T-helper 2 cell treated with Interferon-gamma antibody and Interleukin-4, amounts not matched to agents 5 μg/mL and 100 μg/mL, for 36 hours (primary cell): ENCODE measurements around the gene C10orf90.

Experiments used
- DNase-seq: peaks from one replicate; pipeline ENCODE4 v3.0.0; 2021; ENCODE audit warnings: low spot score
- H3K27ac Mint-ChIP-seq: one replicate; pipeline ENCODE4 v1.8.0; 2021; ENCODE audit warnings: mild to moderate bottlenecking, mixed read lengths
- H3K27me3 Mint-ChIP-seq: one replicate; pipeline ENCODE4 v1.8.0; 2021; ENCODE audit warnings: low read depth, mixed read lengths
- H3K36me3 Mint-ChIP-seq: one replicate; pipeline ENCODE4 v1.8.0; 2021; ENCODE audit warnings: low read depth, mixed read lengths
- H3K4me1 Mint-ChIP-seq: one replicate; pipeline ENCODE4 v1.8.0; 2021; ENCODE audit warnings: low read depth, mixed read lengths
- H3K4me3 Mint-ChIP-seq: one replicate; pipeline ENCODE4 v1.8.0; 2022; ENCODE audit warnings: mild to moderate bottlenecking, moderate library complexity, mixed read lengths
- H3K9me3 Mint-ChIP-seq: one replicate; pipeline ENCODE4 v1.8.0; 2021; ENCODE audit warnings: mixed read lengths

Gene C10orf90

GRCh38 chr10:126597211-126597610, 73.3 kb downstream of the C10orf90 start:
- H3K9me3 Mint-ChIP-seq: no peaks in the 10 kb centered on the region
- DNase-seq: no peak
- H3K4me3 Mint-ChIP-seq: no peak overlapping the region
- H3K36me3 Mint-ChIP-seq: no peaks in the 10 kb centered on the region
- H3K27ac Mint-ChIP-seq: no peak overlapping the region
- no peaks in the 10 kb centered on the region for H3K4me1 Mint-ChIP-seq
- no peaks in the 10 kb centered on the region for H3K27me3 Mint-ChIP-seq

- DNase-seq: no peak
- Mint-ChIP-seq H3K9me3 (no peaks in the 10 kb centered on the region), H3K36me3 (no peaks in the 10 kb centered on the region), H3K4me3 (no peak overlapping the region), H3K27me3 (no peaks in the 10 kb centered on the region), H3K27ac (no peak overlapping the region), H3K4me1 (no peaks in the 10 kb centered on the region)
Observed at GRCh38 chr10:126596472-126597016, 73.9 kb downstream of the C10orf90 start.

GRCh38 chr10:126595160-126595559, 75.3 kb downstream of the C10orf90 start:
- Mint-ChIP-seq H3K27ac (no peak overlapping the region), H3K9me3 (no peaks in the 10 kb centered on the region), H3K36me3 (no peaks in the 10 kb centered on the region), H3K4me3 (no peak overlapping the region), H3K4me1 (no peaks in the 10 kb centered on the region), H3K27me3 (no peaks in the 10 kb centered on the region)
- DNase-seq: no peak

GRCh38 chr10:126593968-126594701, 76.4 kb downstream of the C10orf90 start:
- Mint-ChIP-seq H3K4me3 (no peak overlapping the region), H3K27ac (no peak overlapping the region), H3K27me3 (no peaks in the 10 kb centered on the region), H3K4me1 (no peaks in the 10 kb centered on the region), H3K9me3 (no peaks in the 10 kb centered on the region), H3K36me3 (no peaks in the 10 kb centered on the region)
- no peak for DNase-seq

- H3K27me3 Mint-ChIP-seq: no peaks in the 10 kb centered on the region
- no peak overlapping the region for H3K27ac Mint-ChIP-seq
- DNase-seq: no peak
- no peaks in the 10 kb centered on the region for H3K4me1 Mint-ChIP-seq
- no peaks in the 10 kb centered on the region for H3K9me3 Mint-ChIP-seq
- H3K36me3 Mint-ChIP-seq: no peaks in the 10 kb centered on the region
- no peak overlapping the region for H3K4me3 Mint-ChIP-seq
Observed at GRCh38 chr10:126592901-126593300, 77.6 kb downstream of the C10orf90 start.

GRCh38 chr10:126588024-126588423, 82.5 kb downstream of the C10orf90 start:
- H3K36me3 Mint-ChIP-seq: no peaks in the 10 kb centered on the region

GRCh38 chr10:126586878-126587277, 83.6 kb downstream of the C10orf90 start:
- no peak overlapping the region for H3K4me3 Mint-ChIP-seq
- DNase-seq: no peak
- no peaks in the 10 kb centered on the region for H3K36me3 Mint-ChIP-seq

More at GRCh38 chr10:126588024-126588423, 82.5 kb downstream of the C10orf90 start:
- no peaks in the 10 kb centered on the region for H3K4me1 Mint-ChIP-seq
- DNase-seq: no peak
- H3K4me3 Mint-ChIP-seq: no peak overlapping the region
- H3K9me3 Mint-ChIP-seq: peaks cover 6% of the 10 kb centered on the region
- H3K27ac Mint-ChIP-seq: no peak overlapping the region
- H3K27me3 Mint-ChIP-seq: no peaks in the 10 kb centered on the region

GRCh38 chr10:126586128-126586527, 84.4 kb downstream of the C10orf90 start:
- no peaks in the 10 kb centered on the region for H3K27me3 Mint-ChIP-seq
- DNase-seq: no peak
- H3K4me1 Mint-ChIP-seq: no peaks in the 10 kb centered on the region
- no peak overlapping the region for H3K4me3 Mint-ChIP-seq
- no peaks in the 10 kb centered on the region for H3K36me3 Mint-ChIP-seq
- peaks cover 6% of the 10 kb centered on the region for H3K9me3 Mint-ChIP-seq
- no peak overlapping the region for H3K27ac Mint-ChIP-seq

More at GRCh38 chr10:126586878-126587277, 83.6 kb downstream of the C10orf90 start:
- Mint-ChIP-seq H3K27ac (no peak overlapping the region), H3K9me3 (peaks cover 6% of the 10 kb centered on the region), H3K4me1 (no peaks in the 10 kb centered on the region), H3K27me3 (no peaks in the 10 kb centered on the region)

GRCh38 chr10:126585249-126586017, 85.1 kb downstream of the C10orf90 start:
- Mint-ChIP-seq H3K27me3 (no peaks in the 10 kb centered on the region), H3K36me3 (no peaks in the 10 kb centered on the region), H3K4me3 (no peak overlapping the region), H3K9me3 (peaks cover 6% of the 10 kb centered on the region), H3K4me1 (no peaks in the 10 kb centered on the region), H3K27ac (no peak overlapping the region)
- no peak for DNase-seq

GRCh38 chr10:126584836-126585235, 85.7 kb downstream of the C10orf90 start:
- Mint-ChIP-seq H3K9me3 (peaks cover 6% of the 10 kb centered on the region), H3K4me1 (no peaks in the 10 kb centered on the region), H3K4me3 (no peak overlapping the region), H3K27me3 (no peaks in the 10 kb centered on the region), H3K36me3 (no peaks in the 10 kb centered on the region), H3K27ac (no peak overlapping the region)
- no peak for DNase-seq

GRCh38 chr10:126583552-126584200, 86.8 kb downstream of the C10orf90 start:
- Mint-ChIP-seq H3K27me3 (no peaks in the 10 kb centered on the region), H3K9me3 (peaks cover 6% of the 10 kb centered on the region), H3K36me3 (no peaks in the 10 kb centered on the region), H3K4me3 (no peak overlapping the region), H3K4me1 (no peaks in the 10 kb centered on the region), H3K27ac (no peak overlapping the region)
- DNase-seq: no peak

GRCh38 chr10:126581648-126582046, 88.8 kb downstream of the C10orf90 start:
- H3K36me3 Mint-ChIP-seq: no peaks in the 10 kb centered on the region
- no peaks in the 10 kb centered on the region for H3K27me3 Mint-ChIP-seq
- no peak overlapping the region for H3K27ac Mint-ChIP-seq
- H3K4me3 Mint-ChIP-seq: no peak overlapping the region
- H3K9me3 Mint-ChIP-seq: peaks cover 6% of the 10 kb centered on the region
- no peak for DNase-seq
- no peaks in the 10 kb centered on the region for H3K4me1 Mint-ChIP-seq

GRCh38 chr10:126580873-126581647, 89.4 kb downstream of the C10orf90 start:
- no peaks in the 10 kb centered on the region for H3K27me3 Mint-ChIP-seq
- H3K9me3 Mint-ChIP-seq: peaks cover 6% of the 10 kb centered on the region
- H3K27ac Mint-ChIP-seq: no peak overlapping the region
- no peak overlapping the region for H3K4me3 Mint-ChIP-seq
- no peak for DNase-seq
- H3K4me1 Mint-ChIP-seq: no peaks in the 10 kb centered on the region
- no peaks in the 10 kb centered on the region for H3K36me3 Mint-ChIP-seq
